ENCODE data around the gene HAL.
"Not testable (repeated sequence)": the region's sequence is repeated elsewhere in the genome, so short reads cannot be mapped to it uniquely, and the experiment has no call there.

The HAL gene

GRCh38 chr12:95972832-95973456 lies 23.2 kb downstream of the HAL start:
- Histone ChIP-seq H3K27me3 (replicated peaks; ENCODE audit: control insufficient read depth, insufficient read depth, low read length) (peaks cover 5% of the 10 kb centered on the region), H3K9me3 (ENCODE audit: control insufficient read depth, low read length) (no peaks in the 10 kb centered on the region), H3K4me3 (ENCODE audit: low read length) (no peak overlapping the region), H3K9ac (ENCODE audit: low read length) (no peak overlapping the region), H3K4me1 (ENCODE audit: control insufficient read depth, insufficient read depth, low read length) (no peaks in the 10 kb centered on the region), H3K36me3 (ENCODE audit: control insufficient read depth, insufficient read depth, low read length, severe bottlenecking) (no peaks in the 10 kb centered on the region)
- no peak for DNase-seq (ENCODE audit: low read depth)

- no peak for DNase-seq (ENCODE audit: low read depth)
- Histone ChIP-seq H3K9ac (ENCODE audit: low read length) (no peak overlapping the region), H3K36me3 (ENCODE audit: control insufficient read depth, insufficient read depth, low read length, severe bottlenecking) (no peaks in the 10 kb centered on the region), H3K4me1 (ENCODE audit: control insufficient read depth, insufficient read depth, low read length) (no peaks in the 10 kb centered on the region), H3K4me3 (ENCODE audit: low read length) (no peak overlapping the region), H3K9me3 (ENCODE audit: control insufficient read depth, low read length) (no peaks in the 10 kb centered on the region), H3K27me3 (replicated peaks; ENCODE audit: control insufficient read depth, insufficient read depth, low read length) (peaks cover 5% of the 10 kb centered on the region)
Measured at GRCh38 chr12:95970905-95971304, 25.2 kb downstream of the HAL start.

- not testable (repeated sequence) for H3K9ac ChIP-seq (ENCODE audit: low read length); H3K27me3 ChIP-seq (replicated peaks; ENCODE audit: control insufficient read depth, insufficient read depth, low read length); H3K36me3 ChIP-seq (ENCODE audit: control insufficient read depth, insufficient read depth, low read length, severe bottlenecking); H3K9me3 ChIP-seq (ENCODE audit: control insufficient read depth, low read length); DNase-seq (ENCODE audit: low read depth); H3K4me1 ChIP-seq (ENCODE audit: control insufficient read depth, insufficient read depth, low read length); H3K4me3 ChIP-seq (ENCODE audit: low read length)
Measured at GRCh38 chr12:95969116-95969515, 27.0 kb downstream of the HAL start.

- Histone ChIP-seq H3K9ac (ENCODE audit: low read length) (no peak overlapping the region), H3K4me1 (ENCODE audit: control insufficient read depth, insufficient read depth, low read length) (no peaks in the 10 kb centered on the region), H3K27me3 (replicated peaks; ENCODE audit: control insufficient read depth, insufficient read depth, low read length) (no peaks in the 10 kb centered on the region), H3K36me3 (ENCODE audit: control insufficient read depth, insufficient read depth, low read length, severe bottlenecking) (no peaks in the 10 kb centered on the region), H3K9me3 (ENCODE audit: control insufficient read depth, low read length) (no peaks in the 10 kb centered on the region), H3K4me3 (ENCODE audit: low read length) (no peak overlapping the region)
- DNase-seq (ENCODE audit: low read depth) = no peak
Measured at GRCh38 chr12:95967301-95967700, 28.8 kb downstream of the HAL start.

- DNase-seq (ENCODE audit: low read depth) = peak; percentile 16
- no peaks in the 10 kb centered on the region for H3K27me3 ChIP-seq (replicated peaks; ENCODE audit: control insufficient read depth, insufficient read depth, low read length)
- no peaks in the 10 kb centered on the region for H3K4me1 ChIP-seq (ENCODE audit: control insufficient read depth, insufficient read depth, low read length)
- H3K36me3 ChIP-seq (ENCODE audit: control insufficient read depth, insufficient read depth, low read length, severe bottlenecking) = no peaks in the 10 kb centered on the region
- H3K4me3 ChIP-seq (ENCODE audit: low read length) = no peak overlapping the region
- H3K9ac ChIP-seq (ENCODE audit: low read length) = no peak overlapping the region
- no peaks in the 10 kb centered on the region for H3K9me3 ChIP-seq (ENCODE audit: control insufficient read depth, low read length)
Measured at GRCh38 chr12:95966287-95966870, 29.8 kb downstream of the HAL start.

GRCh38 chr12:95963096-95963495 lies 33.0 kb downstream of the HAL start:
- Histone ChIP-seq H3K4me3 (ENCODE audit: low read length) (no peak overlapping the region), H3K36me3 (ENCODE audit: control insufficient read depth, insufficient read depth, low read length, severe bottlenecking) (no peaks in the 10 kb centered on the region), H3K9ac (ENCODE audit: low read length) (no peak overlapping the region), H3K4me1 (ENCODE audit: control insufficient read depth, insufficient read depth, low read length) (no peaks in the 10 kb centered on the region), H3K27me3 (replicated peaks; ENCODE audit: control insufficient read depth, insufficient read depth, low read length) (no peaks in the 10 kb centered on the region), H3K9me3 (ENCODE audit: control insufficient read depth, low read length) (no peaks in the 10 kb centered on the region)
- no peak for DNase-seq (ENCODE audit: low read depth)

- Histone ChIP-seq H3K9ac (ENCODE audit: low read length) (no peak overlapping the region), H3K4me1 (ENCODE audit: control insufficient read depth, insufficient read depth, low read length) (no peaks in the 10 kb centered on the region), H3K9me3 (ENCODE audit: control insufficient read depth, low read length) (no peaks in the 10 kb centered on the region), H3K36me3 (ENCODE audit: control insufficient read depth, insufficient read depth, low read length, severe bottlenecking) (no peaks in the 10 kb centered on the region), H3K4me3 (ENCODE audit: low read length) (no peak overlapping the region), H3K27me3 (replicated peaks; ENCODE audit: control insufficient read depth, insufficient read depth, low read length) (peaks cover 2% of the 10 kb centered on the region)
- DNase-seq (ENCODE audit: low read depth) = no peak
Measured at GRCh38 chr12:95962222-95962621, 33.9 kb downstream of the HAL start.

- H3K9me3 ChIP-seq (ENCODE audit: control insufficient read depth, low read length) = no peaks in the 10 kb centered on the region
- H3K4me1 ChIP-seq (ENCODE audit: control insufficient read depth, insufficient read depth, low read length) = no peaks in the 10 kb centered on the region
- peaks cover 3% of the 10 kb centered on the region for H3K27me3 ChIP-seq (replicated peaks; ENCODE audit: control insufficient read depth, insufficient read depth, low read length)
- no peak overlapping the region for H3K9ac ChIP-seq (ENCODE audit: low read length)
- DNase-seq (ENCODE audit: low read depth) = no peak
- H3K36me3 ChIP-seq (ENCODE audit: control insufficient read depth, insufficient read depth, low read length, severe bottlenecking) = no peaks in the 10 kb centered on the region
- no peak overlapping the region for H3K4me3 ChIP-seq (ENCODE audit: low read length)
Measured at GRCh38 chr12:95960241-95960640, 35.9 kb downstream of the HAL start.

- Histone ChIP-seq H3K27me3 (replicated peaks; ENCODE audit: control insufficient read depth, insufficient read depth, low read length) (peaks cover 3% of the 10 kb centered on the region), H3K36me3 (ENCODE audit: control insufficient read depth, insufficient read depth, low read length, severe bottlenecking) (no peaks in the 10 kb centered on the region), H3K9me3 (ENCODE audit: control insufficient read depth, low read length) (no peaks in the 10 kb centered on the region), H3K9ac (ENCODE audit: low read length) (no peak overlapping the region), H3K4me1 (ENCODE audit: control insufficient read depth, insufficient read depth, low read length) (no peaks in the 10 kb centered on the region), H3K4me3 (ENCODE audit: low read length) (no peak overlapping the region)
- peak; percentile 33 for DNase-seq (ENCODE audit: low read depth)
Measured at GRCh38 chr12:95959107-95959506, 37.0 kb downstream of the HAL start.

GRCh38 chr12:95956557-95957145 lies 39.5 kb downstream of the HAL start:
- Histone ChIP-seq H3K9me3 (ENCODE audit: control insufficient read depth, low read length) (no peaks in the 10 kb centered on the region), H3K4me3 (ENCODE audit: low read length) (no peak overlapping the region), H3K27me3 (replicated peaks; ENCODE audit: control insufficient read depth, insufficient read depth, low read length) (peaks cover 11% of the 10 kb centered on the region), H3K4me1 (ENCODE audit: control insufficient read depth, insufficient read depth, low read length) (no peaks in the 10 kb centered on the region), H3K36me3 (ENCODE audit: control insufficient read depth, insufficient read depth, low read length, severe bottlenecking) (no peaks in the 10 kb centered on the region), H3K9ac (ENCODE audit: low read length) (no peak overlapping the region)
- no peak for DNase-seq (ENCODE audit: low read depth)

- no peaks in the 10 kb centered on the region for H3K9me3 ChIP-seq (ENCODE audit: control insufficient read depth, low read length)
- peaks cover 11% of the 10 kb centered on the region for H3K27me3 ChIP-seq (replicated peaks; ENCODE audit: control insufficient read depth, insufficient read depth, low read length)
- no peaks in the 10 kb centered on the region for H3K36me3 ChIP-seq (ENCODE audit: control insufficient read depth, insufficient read depth, low read length, severe bottlenecking)
- no peak overlapping the region for H3K4me3 ChIP-seq (ENCODE audit: low read length)
- no peak overlapping the region for H3K9ac ChIP-seq (ENCODE audit: low read length)
- H3K4me1 ChIP-seq (ENCODE audit: control insufficient read depth, insufficient read depth, low read length) = no peaks in the 10 kb centered on the region
- no peak for DNase-seq (ENCODE audit: low read depth)
Measured at GRCh38 chr12:95955549-95956159, 40.5 kb downstream of the HAL start.

Measured in adipocyte (in vitro differentiated cells).